PC-3 (cell line): ENCODE data around the gene C1QTNF3. TPM values are rescaled to one million over a fixed set of nuclear protein-coding genes. Genes with fewer than 3 reads are reported as not detected.

ENCODE experiments used
- ATAC-seq: fragments of 200-7000 bp; cut with Tn5 transposase; 2 replicates; pipeline ENCODE4 v1.9.1; 2020; ENCODE audit warnings: mild to moderate bottlenecking, moderate library complexity
- BruUV-seq: library from RNA; stranded (reverse); fragments of 400-500 nt; replicated peaks from 2 replicates; lab custom pipeline; 2021; lab: Mats Ljungman, UMichigan
- CTCF ChIA-PET: fragments of 300-600 bp; sonication (Branson Sonifier 250); formaldehyde crosslinking; loops from one replicate; lab custom pipeline; 2022; ENCODE audit warnings: antibody characterized with exemption; lab: Charles Lee
- POLR2A ChIA-PET: fragments of 300-600 bp; sonication (Branson Sonifier 250); formaldehyde crosslinking; loops from one replicate; lab custom pipeline; 2022; ENCODE audit warnings: antibody characterized with exemption; ENCODE audit not compliant: unreplicated experiment; lab: Charles Lee
- DNase-seq: peaks from one replicate; pipeline ENCODE4 v3.0.0-alpha.2; 2015
- H2AFZ ChIP-seq: fragments of 300-600 bp; sonication (generic); 2 replicates; pipeline ENCODE4 v1.6.0; 2016; ENCODE audit warnings: antibody characterized with exemption, low read length
- H3F3A ChIP-seq: fragments of 300-600 bp; sonication (generic); one replicate; pipeline ENCODE4 v1.6.0; 2017; ENCODE audit warnings: antibody characterized with exemption, low read length, control low read depth, mild to moderate bottlenecking; ENCODE audit not compliant: unreplicated experiment
- H3K27ac ChIP-seq: fragments of 300-600 bp; sonication (generic); 2 replicates; pipeline ENCODE4 v1.5.1; 2016; ENCODE audit warnings: mild to moderate bottlenecking, low read length
- H3K27me3 ChIP-seq: fragments of 300-600 bp; sonication (generic); 2 replicates; pipeline ENCODE4 v1.6.1; 2016; ENCODE audit warnings: low read length, mixed read lengths
- H3K36me3 ChIP-seq: fragments of 300-600 bp; sonication (generic); 2 replicates; pipeline ENCODE4 v1.6.1; 2016; ENCODE audit warnings: low read depth, mixed run types, low read length, mixed read lengths
- H3K4me1 ChIP-seq: fragments of 300-600 bp; sonication (generic); 2 replicates; pipeline ENCODE4 v1.5.1; 2016; ENCODE audit warnings: low read length; ENCODE audit not compliant: insufficient read depth
- H3K4me2 ChIP-seq: fragments of 300-600 bp; sonication (generic); 2 replicates; pipeline ENCODE4 v1.6.0; 2016; ENCODE audit warnings: low read length
- H3K4me3 ChIP-seq: fragments of 300-600 bp; sonication (generic); 2 replicates; pipeline ENCODE4 v1.5.1; 2016; ENCODE audit warnings: mild to moderate bottlenecking, low read length, mixed read lengths
- H3K79me2 ChIP-seq: fragments of 300-600 bp; sonication (generic); 2 replicates; pipeline ENCODE4 v1.6.1; 2017; ENCODE audit warnings: low read length, mixed read lengths
- H3K9ac ChIP-seq: fragments of 300-600 bp; sonication (generic); 2 replicates; pipeline ENCODE4 v1.6.0; 2016; ENCODE audit warnings: mild to moderate bottlenecking, low read length
- H3K9me2 ChIP-seq: fragments of 300-600 bp; sonication (generic); replicated peaks from 2 replicates; pipeline ENCODE4 v1.6.1; 2016; ENCODE audit warnings: mixed run types, low read length, mixed read lengths
- H3K9me3 ChIP-seq: fragments of 300-600 bp; sonication (generic); 2 replicates; pipeline ENCODE4 v1.6.1; 2016; ENCODE audit warnings: low read length, mixed read lengths
- H4K20me1 ChIP-seq: fragments of 300-600 bp; sonication (generic); 2 replicates; pipeline ENCODE4 v1.6.1; 2016; ENCODE audit warnings: low read length, mixed read lengths
- CTCF ChIP-seq: fragments of 300-600 bp; sonication (generic); conservative IDR thresholded peaks from 2 replicates; pipeline ENCODE4 v1.5.1; 2017; ENCODE audit warnings: antibody characterized with exemption, low read depth, mild to moderate bottlenecking, low read length
- EZH2 ChIP-seq: fragments of 300-600 bp; sonication (generic); IDR thresholded peaks from one replicate; pipeline ENCODE4 v1.6.1; 2017; ENCODE audit warnings: antibody characterized with exemption, mild to moderate bottlenecking, low read length; ENCODE audit not compliant: unreplicated experiment
- EZH2phosphoT487 ChIP-seq: fragments of 300-600 bp; sonication (generic); IDR thresholded peaks from 2 replicates; pipeline ENCODE4 v1.6.1; 2018; ENCODE audit warnings: mild to moderate bottlenecking, antibody characterized with exemption, low read length, borderline replicate concordance
- intact Hi-C: fragments of 100-400 bp; cut with micrococcal nuclease; formaldehyde crosslinking; loops from 2 replicates; pipeline ENCODE4 v1.9.0; 2023
- total RNA-seq: library from RNA; depleted of rRNA; stranded (reverse); fragments of >200 nt; gene quantifications from 2 replicates; pipeline ENCODE4 v1.2.3, GENCODE V29; 2014

The C1QTNF3 gene
- total RNA-seq, 1 experiment from 2014 or later = 1.1 TPM

DNA sequence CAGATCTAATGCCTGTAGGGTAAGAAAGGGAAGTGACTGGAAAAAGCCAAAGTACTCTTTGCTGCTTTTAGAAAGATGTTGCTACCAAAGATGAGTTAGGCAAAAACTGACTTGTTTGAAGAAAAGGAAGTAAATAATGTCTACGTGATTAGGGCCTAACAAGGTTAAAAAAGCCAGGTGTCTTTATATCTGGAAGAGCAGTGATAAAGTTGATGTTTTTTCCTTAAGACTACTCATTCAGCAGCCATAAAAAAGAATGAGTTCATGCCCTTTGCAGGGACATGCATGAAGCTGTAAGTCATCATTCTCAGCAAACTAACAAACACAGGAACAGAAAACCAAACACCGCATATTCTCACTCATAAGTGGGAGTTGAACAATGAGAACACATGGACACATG is 21.7 kb downstream of the C1QTNF3 start:
- Histone ChIP-seq H3K27ac (peak overlapping the region; percentile 61), H2AFZ (no peak overlapping the region), H3K9ac (no peak overlapping the region; the same call in 1 of the 2 replicates), H3K36me3 (no peaks in the 10 kb centered on the region), H3K27me3 (no peaks in the 10 kb centered on the region), H3K79me2 (no peaks in the 10 kb centered on the region), H3F3A (peaks cover 3% of the 10 kb centered on the region), H3K4me2 (no peak overlapping the region), H3K4me3 (no peak overlapping the region), H4K20me1 (no peaks in the 10 kb centered on the region), H3K9me2 (no peaks in the 10 kb centered on the region), H3K9me3 (no peaks in the 10 kb centered on the region), H3K4me1 (peaks cover 19% of the 10 kb centered on the region)
- POLR2A ChIA-PET = no interaction called here
- ATAC-seq = peak; percentile 33; the same call in 1 of the 2 replicates
- CTCF ChIA-PET = no interaction called here
- TF ChIP-seq EZH2 = no peak
- TF ChIP-seq CTCF = no peak
- no peak for TF ChIP-seq EZH2phosphoT487
- BruUV-seq = no TSS peak
- intact Hi-C loops = no loop called here
- DNase-seq = no peak

DNA sequence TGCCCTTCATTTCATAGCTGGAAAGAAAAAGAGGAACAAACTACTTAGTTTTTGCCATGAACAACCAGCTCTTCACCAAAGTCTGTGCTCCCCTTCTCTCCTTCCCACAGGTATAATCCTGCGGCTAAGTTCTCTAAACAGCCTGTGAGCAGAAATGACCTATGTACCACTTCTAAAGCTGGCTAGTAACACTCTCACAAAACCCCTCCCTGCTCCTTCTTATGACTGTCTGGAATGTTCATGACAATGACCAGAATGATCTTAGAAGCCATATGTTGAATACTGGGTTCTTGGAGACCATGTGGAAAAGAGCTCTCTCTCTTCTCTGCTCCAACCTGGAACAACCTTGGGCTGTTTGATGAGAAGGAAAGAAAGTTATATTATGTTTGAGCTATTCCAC is 22.3 kb downstream of the C1QTNF3 start:
- Histone ChIP-seq H3K36me3 (no peaks in the 10 kb centered on the region), H3F3A (peaks cover 3% of the 10 kb centered on the region), H4K20me1 (no peaks in the 10 kb centered on the region), H3K9me2 (no peaks in the 10 kb centered on the region), H2AFZ (no peak overlapping the region), H3K4me1 (peaks cover 19% of the 10 kb centered on the region), H3K27me3 (no peaks in the 10 kb centered on the region), H3K27ac (no peak overlapping the region), H3K4me2 (no peak overlapping the region), H3K9ac (no peak overlapping the region), H3K9me3 (no peaks in the 10 kb centered on the region), H3K4me3 (no peak overlapping the region), H3K79me2 (no peaks in the 10 kb centered on the region)
- DNase-seq = no peak
- intact Hi-C loops = no loop called here
- ChIA-PET POLR2A (no interaction called here), CTCF (no interaction called here)
- no peak for ATAC-seq
- no peak for TF ChIP-seq EZH2phosphoT487
- no peak for TF ChIP-seq CTCF
- TF ChIP-seq EZH2 = no peak
- no TSS peak for BruUV-seq

- no peak for DNase-seq
- ChIA-PET POLR2A (no interaction called here), CTCF (no interaction called here)
- H3K9me2 ChIP-seq = no peaks in the 10 kb centered on the region
- intact Hi-C loops = no loop called here
- TF ChIP-seq CTCF (no peak), EZH2phosphoT487 (no peak), EZH2 (no peak)
- no peaks in the 10 kb centered on the region for H3K36me3 ChIP-seq
- no peak overlapping the region for H2AFZ ChIP-seq
- H3K9me3 ChIP-seq = no peaks in the 10 kb centered on the region
- peaks cover 3% of the 10 kb centered on the region for H3F3A ChIP-seq
- H3K4me2 ChIP-seq = no peak overlapping the region
- no TSS peak for BruUV-seq
- H3K79me2 ChIP-seq = no peaks in the 10 kb centered on the region
- H3K9ac ChIP-seq = no peak overlapping the region
- no peak overlapping the region for H3K4me3 ChIP-seq
- peaks cover 15% of the 10 kb centered on the region for H3K4me1 ChIP-seq
- no peaks in the 10 kb centered on the region for H3K27me3 ChIP-seq
- H3K27ac ChIP-seq = no peak overlapping the region
- H4K20me1 ChIP-seq = no peaks in the 10 kb centered on the region
- ATAC-seq = no peak
Measured at GRCh38 chr5:34017254-34017653, 25.8 kb downstream of the C1QTNF3 start.
